H1 (cell line): Measurements from ENCODE around the gene CUL4A. TPM values are rescaled to one million over a fixed set of nuclear protein-coding genes. Genes with fewer than 3 reads are reported as not detected.

Experiments
- CTCF ChIP-seq, 3 experiments: IDR thresholded peaks; 1 replicate in 2 of 3; 2 replicates in 1 of 3; pipeline versions ENCODE4 v1.5.1 to v1.6.1; 2011; ENCODE audit warnings: low read length in 3 of 3, mild to moderate bottlenecking in 3 of 3, inconsistent platforms in 2 of 3, low read depth in 1 of 3, moderate library complexity in 1 of 3; ENCODE audit not compliant: insufficient read depth in 1 of 3; ENCODE audit errors: control extremely low read depth in 1 of 3
- polyA plus RNA-seq, 7 experiments: library from polyadenylated mRNA; depleted of rRNA in 3 of 7; stranded (reverse) in 5 of 7; unstranded in 2 of 7; fragments of >200 nt in 5 of 7; fragments of 200-250 nt in 2 of 7; gene quantifications; 1 replicate in 5 of 7; 2 replicates in 1 of 7; 4 replicates in 1 of 7; pipeline versions ENCODE4 v1.2.1 to v1.2.3, GENCODE V29; 2011 to 2013; ENCODE audit warnings: missing spikeins in 2 of 7, mixed read lengths in 2 of 7
- total RNA-seq: library from RNA; stranded (reverse); fragmentation: NEBNext Ultra II Directional; extraction: Animal tissue kit (Norgen Biotek cat#: 25700); gene quantifications from 2 replicates; pipeline ENCODE4 v1.2.1, GENCODE V29; 2021

CUL4A gene
- total and polyA plus RNA-seq, 2 of the 8 experiments (the other 6 are each of a cell fraction or from before 2014, with no cell fraction given): 54.7 to 101 TPM

GRCh38 chr13:113202912-113203311, 6.5 kb upstream of the CUL4A start (continued):
- TF ChIP-seq CTCF (IDR thresholded peaks at IDR 0.05; ENCODE audit: control extremely low read depth in 1 of 3, insufficient read depth in 1 of 3, low read depth in 1 of 3, low read length in 3 of 3): no peak
- TF ChIP-seq, all 59 proteins: peak for 0
